ENCODE data around the gene PHLDB3.

- no peak for TF ChIP-seq CTCF (conservative IDR thresholded peaks at IDR 0.05; ENCODE audit: low read length)
- no peak for TF ChIP-seq EZH2phosphoT487 (IDR thresholded peaks at IDR 0.05; ENCODE audit: borderline replicate concordance, low read depth, low read length)
Observed at GRCh38 chr19:43498233-43498842, 6.2 kb downstream of the PHLDB3 start.

Data from OCI-LY7 (cell line).